Measurements from ENCODE around the gene CCNJL.

DNA sequence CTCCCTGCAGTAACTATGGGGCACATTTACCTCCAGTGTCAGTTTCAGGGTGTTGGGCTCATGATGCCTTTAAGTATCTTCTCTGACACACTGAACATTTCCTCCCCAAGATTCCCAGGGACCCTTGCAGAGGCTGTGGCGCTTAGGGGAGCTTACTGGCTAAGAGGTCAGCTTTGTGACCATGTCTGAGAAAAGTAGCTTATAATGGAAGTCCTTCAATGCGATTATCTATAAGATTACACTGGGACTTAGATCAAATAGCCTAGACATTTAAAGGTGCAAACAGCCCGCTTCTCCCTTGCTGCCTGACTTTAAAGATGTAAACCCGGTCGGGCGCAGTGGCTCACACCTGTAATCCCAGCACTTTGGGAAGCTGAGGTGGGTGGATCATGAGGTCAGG lies 57.7 kb downstream of the CCNJL start:
- TF ChIP-seq, protein P1, sequence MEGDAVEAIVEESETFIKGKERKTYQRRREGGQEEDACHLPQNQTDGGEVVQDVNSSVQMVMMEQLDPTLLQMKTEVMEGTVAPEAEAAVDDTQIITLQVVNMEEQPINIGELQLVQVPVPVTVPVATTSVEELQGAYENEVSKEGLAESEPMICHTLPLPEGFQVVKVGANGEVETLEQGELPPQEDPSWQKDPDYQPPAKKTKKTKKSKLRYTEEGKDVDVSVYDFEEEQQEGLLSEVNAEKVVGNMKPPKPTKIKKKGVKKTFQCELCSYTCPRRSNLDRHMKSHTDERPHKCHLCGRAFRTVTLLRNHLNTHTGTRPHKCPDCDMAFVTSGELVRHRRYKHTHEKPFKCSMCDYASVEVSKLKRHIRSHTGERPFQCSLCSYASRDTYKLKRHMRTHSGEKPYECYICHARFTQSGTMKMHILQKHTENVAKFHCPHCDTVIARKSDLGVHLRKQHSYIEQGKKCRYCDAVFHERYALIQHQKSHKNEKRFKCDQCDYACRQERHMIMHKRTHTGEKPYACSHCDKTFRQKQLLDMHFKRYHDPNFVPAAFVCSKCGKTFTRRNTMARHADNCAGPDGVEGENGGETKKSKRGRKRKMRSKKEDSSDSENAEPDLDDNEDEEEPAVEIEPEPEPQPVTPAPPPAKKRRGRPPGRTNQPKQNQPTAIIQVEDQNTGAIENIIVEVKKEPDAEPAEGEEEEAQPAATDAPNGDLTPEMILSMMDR (optimal IDR thresholded peaks at IDR 0.05 in 1 of 3, IDR thresholded peaks at IDR 0.05 in 1 of 3, conservative IDR thresholded peaks at IDR 0.05 in 1 of 3; ENCODE audit: extremely low read depth in 1 of 3, insufficient read depth in 2 of 3, low read length in 3 of 3) = no peak
- TF ChIP-seq EZH2 (IDR thresholded peaks at IDR 0.05; ENCODE audit: low read length) = no peak

Measured in keratinocyte (primary cell).